ENCODE results near the gene UBE2QL1.

- TF ChIP-seq CTCF (IDR thresholded peaks at IDR 0.05) (no peak), EZH2 (IDR thresholded peaks at IDR 0.05; ENCODE audit: borderline replicate concordance, insufficient read depth, low read depth, low read length, poor library complexity, severe bottlenecking) (no peak)
Measured at GRCh38 chr5:6496207-6496584, 47.5 kb downstream of the UBE2QL1 start.
